CMK (cell line): ENCODE measurements around the gene PAQR4.

Source experiments
- DNase-seq: peaks from one replicate; pipeline ENCODE4 v3.0.0-alpha.2; 2010; ENCODE audit warnings: low read depth

Gene PAQR4

GRCh38 chr16:3007957-3008689 is 39.0 kb downstream of the PAQR4 start:
- peak; percentile 94 for DNase-seq

- DNase-seq: no peak
Observed at GRCh38 chr16:3008690-3009037, 39.5 kb downstream of the PAQR4 start.

GRCh38 chr16:3009568-3010390 is 40.6 kb downstream of the PAQR4 start:
- no peak for DNase-seq

GRCh38 chr16:3010510-3010909 is 41.4 kb downstream of the PAQR4 start:
- DNase-seq: no peak

- DNase-seq: no peak
Observed at GRCh38 chr16:3012246-3012645, 43.1 kb downstream of the PAQR4 start.

GRCh38 chr16:3012828-3013420 is 43.8 kb downstream of the PAQR4 start, which contains the start of gene CLDN9:
Gene CLDN9 (plus strand): TSS chr16:3012923. CDS start chr16:3013363, 440 bp downstream.
- DNase-seq: no peak

GRCh38 chr16:3013491-3013951 is 44.4 kb downstream of the PAQR4 start:
- no peak for DNase-seq

- no peak for DNase-seq
Observed at GRCh38 chr16:3013998-3014690, 45.0 kb downstream of the PAQR4 start.

GRCh38 chr16:3014971-3015370 is 45.8 kb downstream of the PAQR4 start:
- DNase-seq: no peak

GRCh38 chr16:3015865-3016521 is 46.8 kb downstream of the PAQR4 start:
- no peak for DNase-seq

- DNase-seq: no peak
Observed at GRCh38 chr16:3017344-3017743, 48.2 kb downstream of the PAQR4 start.

GRCh38 chr16:3017794-3018506 is 48.8 kb downstream of the PAQR4 start, which contains the start of gene CLDN6:
Gene CLDN6 (minus strand): TSS chr16:3018183. CDS start chr16:3016021, 2,162 bp downstream.
- DNase-seq: no peak

- no peak for DNase-seq
Observed at GRCh38 chr16:3019594-3020246, 50.6 kb downstream of the PAQR4 start.

GRCh38 chr16:3020247-3020603 is 51.1 kb downstream of the PAQR4 start, which contains the start of gene TNFRSF12A:
Gene TNFRSF12A (plus strand): TSS chr16:3020368. CDS start chr16:3020398, 30 bp downstream.
- no peak for DNase-seq

GRCh38 chr16:3020604-3021448 is 51.7 kb downstream of the PAQR4 start:
- no peak for DNase-seq

- no peak for DNase-seq
Observed at GRCh38 chr16:3021449-3022207, 52.5 kb downstream of the PAQR4 start.

GRCh38 chr16:3022208-3022683 is 53.1 kb downstream of the PAQR4 start:
- DNase-seq: no peak

GRCh38 chr16:3022684-3023414 is 53.7 kb downstream of the PAQR4 start:
- no peak for DNase-seq
